ENCODE results near the gene ROS1.
"Not testable (repeated sequence)": the region's sequence is repeated elsewhere in the genome, so short reads cannot be mapped to it uniquely, and the experiment has no call there.

Gene ROS1

GRCh38 chr6:117375446-117375845 is 50.3 kb downstream of the ROS1 start:
- no peak for DNase-seq

DNA sequence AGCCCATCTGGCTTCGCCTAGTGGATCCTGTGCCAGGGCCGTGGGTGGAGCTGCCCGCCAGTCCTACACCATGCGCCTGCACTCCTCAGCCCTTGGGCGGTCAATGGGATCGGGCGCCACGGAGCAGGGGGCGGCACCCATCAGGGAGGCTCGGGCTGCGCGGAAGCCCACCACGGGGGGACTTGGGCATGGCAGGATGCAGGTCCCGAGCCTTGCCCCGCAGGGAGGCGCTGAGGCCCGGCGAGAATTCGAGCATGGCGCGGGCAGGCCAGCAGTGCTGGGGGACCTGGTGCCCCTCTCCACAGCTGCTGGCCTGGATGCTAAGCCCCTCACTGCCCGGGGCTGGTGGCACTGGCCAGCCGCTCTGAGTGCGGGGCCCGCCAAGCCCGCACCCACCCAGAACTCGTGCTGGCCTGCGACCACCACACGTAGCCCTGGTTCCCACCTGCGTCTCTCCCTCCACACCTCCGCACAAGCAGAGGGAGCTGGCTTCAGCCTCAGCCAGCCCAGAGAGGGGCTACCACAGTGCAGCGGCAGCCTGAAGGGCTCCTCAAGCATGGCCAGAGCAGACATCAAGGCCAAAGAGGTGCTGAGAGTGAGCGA is 52.4 kb downstream of the ROS1 start:
- DNase-seq: no peak

DNA sequence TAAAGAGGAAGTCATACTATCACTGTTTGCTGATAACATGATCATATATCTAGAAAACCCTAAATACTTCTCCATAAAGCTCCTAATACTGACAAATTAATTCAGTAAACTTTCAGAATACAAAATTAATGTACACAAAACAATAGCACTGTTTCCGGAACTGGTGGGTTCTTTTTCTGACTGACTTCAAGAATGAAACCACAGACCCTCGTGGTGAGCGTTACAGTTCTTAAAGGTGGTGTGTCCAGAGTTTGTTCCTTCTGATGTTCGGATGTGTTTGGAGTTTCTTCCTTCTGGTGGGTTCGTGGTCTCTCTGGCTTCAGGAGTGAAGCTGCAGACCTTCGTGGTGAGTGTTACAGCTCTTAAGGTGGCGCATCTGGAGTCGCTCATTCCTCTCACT is 53.5 kb downstream of the ROS1 start:
- not testable (repeated sequence) for DNase-seq

DNA sequence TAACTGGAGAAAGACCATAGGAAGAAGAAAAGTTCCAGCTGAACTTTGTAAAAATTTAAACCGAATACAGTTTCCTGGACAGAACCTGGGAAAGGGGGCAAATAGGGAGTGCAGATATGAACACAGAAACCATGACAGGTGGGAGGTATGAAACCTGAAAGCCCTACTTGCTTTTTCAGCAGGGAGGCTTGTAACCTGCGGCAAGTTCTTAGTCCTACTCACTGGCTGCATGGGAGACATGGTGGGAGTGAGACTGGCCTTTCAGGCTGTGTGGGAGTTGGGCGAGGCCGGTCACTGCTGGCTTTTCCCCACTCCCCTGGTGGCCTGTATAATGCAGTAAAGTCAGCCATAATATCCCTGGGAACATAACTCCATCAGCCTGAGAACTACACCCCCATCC is 54.2 kb downstream of the ROS1 start:
- no peak for DNase-seq

DNA sequence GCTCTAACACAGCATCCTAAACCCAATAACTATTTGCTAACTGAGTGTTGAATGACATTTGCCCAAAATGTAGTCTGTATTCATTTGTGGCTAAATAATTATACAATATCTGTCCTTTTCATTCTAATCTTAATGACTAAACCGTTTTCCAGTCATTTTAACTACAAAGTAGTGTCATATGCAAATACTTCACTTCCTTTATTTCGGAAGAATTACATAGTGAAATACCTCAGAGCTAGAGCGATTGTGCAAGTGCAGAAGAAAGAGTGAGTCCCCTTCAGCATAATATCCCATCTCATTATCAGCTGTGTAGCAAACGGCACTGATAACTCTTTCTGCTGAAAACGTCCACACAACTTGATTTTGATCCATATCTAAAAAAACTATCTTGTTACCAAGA is 66.2 kb downstream of the ROS1 start:
- DNase-seq: no peak

DNA sequence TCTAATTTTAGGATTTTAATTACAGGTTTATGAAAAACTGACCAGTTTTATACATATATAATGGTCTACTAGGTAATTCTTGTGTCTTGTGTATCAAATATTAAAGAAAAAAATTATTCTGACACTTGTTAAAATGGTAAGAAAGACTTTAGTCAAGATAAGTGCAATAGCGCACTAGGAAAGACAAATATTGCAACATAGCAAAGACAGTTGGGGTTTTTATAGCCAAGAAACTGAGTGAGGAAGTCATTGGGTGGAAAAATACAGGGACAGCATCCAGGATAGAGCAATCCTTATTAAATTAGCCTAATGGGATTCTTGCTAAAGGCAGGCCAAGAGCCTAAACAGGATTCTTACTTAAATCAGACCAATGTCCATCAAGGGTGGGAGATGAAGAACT is 71.1 kb downstream of the ROS1 start:
- no peak for DNase-seq

- no peak for DNase-seq
Measured at GRCh38 chr6:117352466-117353081, 73.2 kb downstream of the ROS1 start.

GRCh38 chr6:117351521-117351920 is 74.2 kb downstream of the ROS1 start:
- DNase-seq: no peak

DNA sequence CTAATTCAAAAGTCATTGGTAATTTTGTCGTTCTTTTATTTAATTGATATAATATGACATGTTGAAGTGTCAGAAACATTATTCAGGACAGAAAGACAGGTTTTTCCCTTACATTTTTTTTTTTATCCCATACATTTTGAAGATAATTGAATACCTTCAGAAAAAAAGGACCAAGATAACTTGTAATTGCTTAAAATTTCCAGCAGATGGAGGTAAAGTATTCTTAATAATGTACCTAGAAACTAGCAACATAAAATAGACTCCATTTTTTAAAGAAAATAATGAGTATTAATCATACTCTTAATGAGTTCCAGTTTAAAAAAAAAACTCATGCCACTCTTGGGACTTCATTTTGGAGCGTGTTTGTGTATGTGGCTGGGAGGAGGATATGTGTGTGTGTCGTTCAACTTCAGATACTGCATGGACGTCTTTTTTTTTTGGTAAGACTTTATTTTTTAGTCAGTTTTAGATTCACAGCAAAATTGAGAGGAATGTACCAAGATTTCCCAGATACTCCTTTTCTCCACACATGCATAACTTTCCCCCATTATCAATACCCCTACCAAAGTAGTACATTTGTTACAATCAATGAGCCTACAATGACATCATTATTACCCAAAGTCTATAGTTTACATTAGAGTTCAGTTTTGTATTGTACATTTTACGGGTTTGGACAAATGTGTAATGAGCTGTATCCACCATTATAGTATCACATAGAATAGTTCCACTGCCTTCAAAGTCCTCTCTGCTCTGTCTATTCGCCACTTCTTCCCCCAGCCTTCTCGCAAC is 79.4 kb downstream of the ROS1 start:
- peak; percentile 24 for DNase-seq

- no peak for DNase-seq
Measured at GRCh38 chr6:117345292-117345610, 80.5 kb downstream of the ROS1 start.

GRCh38 chr6:117344444-117345291 is 81.1 kb downstream of the ROS1 start:
- no peak for DNase-seq

GRCh38 chr6:117338567-117338966 is 87.2 kb downstream of the ROS1 start:
- no peak for DNase-seq

DNA sequence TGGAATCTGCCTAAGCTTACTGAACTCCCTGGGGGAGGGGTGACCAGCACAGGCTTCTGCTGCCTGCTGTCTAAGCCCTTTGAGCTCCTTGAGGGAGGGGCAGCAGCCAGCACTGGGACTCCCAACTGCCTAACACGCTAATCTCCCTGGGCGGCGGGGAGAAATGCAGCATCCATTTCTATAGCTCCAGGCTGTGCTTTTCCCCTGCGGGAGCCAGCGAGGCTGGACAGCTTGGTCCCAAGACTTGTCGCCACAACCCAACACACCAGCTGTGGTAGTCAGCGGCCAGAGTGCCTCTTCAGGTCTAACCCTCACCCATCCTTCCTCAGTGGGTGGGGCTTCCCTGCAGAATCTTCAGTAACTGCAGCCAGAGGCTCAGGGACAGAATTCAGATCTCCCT is 95.8 kb downstream of the ROS1 start:
- no peak for DNase-seq

GRCh38 chr6:117328500-117328899 is 97.2 kb downstream of the ROS1 start:
- DNase-seq: no peak

GRCh38 chr6:117328005-117328389 is 97.7 kb downstream of the ROS1 start:
- DNase-seq: no peak

GRCh38 chr6:117327149-117328004 is 98.4 kb downstream of the ROS1 start:
- no peak for DNase-seq

DNA sequence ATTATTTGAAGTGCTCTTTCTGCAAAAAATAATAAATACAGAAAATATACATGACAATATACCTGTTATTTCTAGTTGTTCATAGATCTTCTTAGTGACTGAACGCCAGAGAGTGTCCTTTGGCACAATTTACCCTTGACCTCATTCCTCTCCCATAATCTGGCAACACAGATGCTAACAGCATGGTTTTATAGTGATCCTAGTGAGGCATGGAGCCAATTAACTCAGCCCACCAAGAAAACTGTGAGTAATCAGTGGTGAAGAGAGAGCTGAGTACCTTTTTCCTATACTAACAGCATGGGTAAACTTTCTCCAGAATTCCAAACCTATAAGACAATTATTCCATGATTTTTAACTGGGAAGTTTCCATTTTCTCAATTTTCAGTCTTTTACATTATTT is 99.3 kb downstream of the ROS1 start:
- DNase-seq: no peak

- no peak for DNase-seq
Measured at GRCh38 chr6:117317261-117317660, 108.5 kb downstream of the ROS1 start.

GRCh38 chr6:117311726-117312125 is 114.0 kb downstream of the ROS1 start:
- no peak for DNase-seq

DNA sequence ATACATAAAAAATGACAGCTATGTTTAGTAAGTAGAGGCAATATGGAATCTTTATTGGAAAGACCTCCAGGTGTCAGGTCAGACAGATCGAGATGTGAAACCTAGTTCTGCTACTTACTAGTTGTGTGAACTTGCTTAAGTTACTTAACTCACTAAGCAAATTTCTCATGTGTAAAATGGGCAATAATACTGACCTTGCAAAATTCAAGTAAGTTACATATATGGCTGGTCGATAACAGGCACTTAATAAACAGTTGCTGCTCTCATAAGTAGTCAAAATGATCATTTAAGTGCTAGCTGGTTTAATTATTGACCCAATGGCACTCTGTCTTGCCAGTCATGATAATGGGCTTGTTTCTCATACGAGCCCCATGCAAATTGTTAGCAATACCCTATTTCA is 114.4 kb downstream of the ROS1 start:
- no peak for DNase-seq

GRCh38 chr6:117309611-117310010 is 116.1 kb downstream of the ROS1 start:
- no peak for DNase-seq

- DNase-seq: no peak
Measured at GRCh38 chr6:117309069-117309468, 116.7 kb downstream of the ROS1 start.

GRCh38 chr6:117307655-117308054 is 118.1 kb downstream of the ROS1 start:
- no peak for DNase-seq
